ENCODE data around the gene MOSPD2. TPM values are rescaled to one million over a fixed set of nuclear protein-coding genes. Genes with fewer than 3 reads are reported as not detected.

The MOSPD2 gene
- total and polyA plus RNA-seq, 5 donors from 2014 or later = 5.5 to 10.8 (median 8.6) TPM

DNA sequence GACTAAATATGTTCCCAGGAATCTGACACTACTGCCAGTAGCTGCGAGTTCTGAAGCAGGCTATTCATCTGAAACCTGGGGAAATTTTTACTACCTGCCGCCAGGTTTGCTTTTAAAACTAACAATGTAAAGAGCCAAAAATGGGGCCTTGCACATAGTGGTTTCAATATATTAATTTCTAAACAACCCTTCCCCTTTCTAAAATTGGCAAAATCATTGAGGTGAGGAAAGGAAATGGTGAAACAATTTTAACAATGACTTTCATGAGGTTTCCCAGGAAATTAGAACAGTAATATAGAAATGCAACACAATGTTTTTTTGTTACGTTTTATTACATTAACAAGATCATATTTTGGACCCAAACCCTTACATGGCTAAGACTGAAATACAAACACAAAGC lies 21.7 kb upstream of the MOSPD2 start:
- no peaks in the 10 kb centered on the region for H3K9me3 Mint-ChIP-seq
- Histone ChIP-seq H3K9me3 (ENCODE audit: control insufficient read depth in 2 of 2, low read length in 2 of 2) (no peaks in the 10 kb centered on the region), H3K36me3 (ENCODE audit: control insufficient read depth, insufficient read depth, low read length) (no peaks in the 10 kb centered on the region), H3K4me1 (ENCODE audit: control insufficient read depth, insufficient read depth, low read length, poor library complexity, severe bottlenecking) (no peaks in the 10 kb centered on the region), H3K4me3 (ENCODE audit: low read depth, low read length) (no peak overlapping the region), H3K27me3 (ENCODE audit: control insufficient read depth, insufficient read depth, low read length) (no peaks in the 10 kb centered on the region), H3K27ac (ENCODE audit: insufficient read depth, low read length, poor library complexity, severe bottlenecking) (no peak overlapping the region)
- peaks cover 0 to 1% (median 0%) of the 10 kb centered on the region in 4 donors for H3K4me1 Mint-ChIP-seq
- no peak overlapping the region for H3K27ac Mint-ChIP-seq
- ATAC-seq (ENCODE audit: low read depth in 2 of 2) = no peak
- no peaks in the 10 kb centered on the region for H3K36me3 Mint-ChIP-seq
- no peaks in the 10 kb centered on the region for H3K27me3 Mint-ChIP-seq
- no peak for DNase-seq
- no peak overlapping the region for H3K4me3 Mint-ChIP-seq

DNA sequence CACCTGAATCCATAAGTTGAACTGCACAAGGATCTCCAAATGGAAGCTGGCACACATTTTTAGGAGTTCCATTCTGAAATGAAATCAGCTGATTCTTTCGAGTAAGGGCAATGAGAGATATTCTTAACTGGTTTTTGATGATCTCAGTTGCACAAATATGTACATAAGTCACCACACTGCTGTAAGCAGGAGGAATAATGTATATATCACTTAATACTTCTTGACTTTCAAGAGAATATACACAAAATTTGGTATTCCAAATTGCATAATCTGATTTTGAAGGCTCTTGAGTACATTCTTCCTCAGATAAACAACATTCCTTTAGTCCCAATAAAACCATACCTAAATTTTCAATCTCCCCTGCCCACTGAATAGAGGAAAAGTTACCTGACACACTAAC lies 8.6 kb upstream of the MOSPD2 start:
- Mint-ChIP-seq H3K4me3 (no peak overlapping the region), H3K27ac (no peak overlapping the region), H3K9me3 (peaks cover 0 to 1% (median 0%) of the 10 kb centered on the region in 7 donors), H3K36me3 (no peaks in the 10 kb centered on the region), H3K4me1 (peaks cover 0 to 4% (median 2%) of the 10 kb centered on the region in 4 donors), H3K27me3 (no peaks in the 10 kb centered on the region)
- H3K9me3 ChIP-seq (ENCODE audit: control insufficient read depth in 2 of 2, low read length in 2 of 2) = no peaks in the 10 kb centered on the region
- no peak overlapping the region for H3K4me3 ChIP-seq (ENCODE audit: low read depth, low read length)
- DNase-seq (no peak), ATAC-seq (ENCODE audit: low read depth in 2 of 2) (no peak)
- H3K27me3 ChIP-seq (ENCODE audit: control insufficient read depth, insufficient read depth, low read length) = no peaks in the 10 kb centered on the region
- no peaks in the 10 kb centered on the region for H3K4me1 ChIP-seq (ENCODE audit: control insufficient read depth, insufficient read depth, low read length, poor library complexity, severe bottlenecking)
- no peaks in the 10 kb centered on the region for H3K36me3 ChIP-seq (ENCODE audit: control insufficient read depth, insufficient read depth, low read length)
- no peak overlapping the region for H3K27ac ChIP-seq (ENCODE audit: insufficient read depth, low read length, poor library complexity, severe bottlenecking)

DNA sequence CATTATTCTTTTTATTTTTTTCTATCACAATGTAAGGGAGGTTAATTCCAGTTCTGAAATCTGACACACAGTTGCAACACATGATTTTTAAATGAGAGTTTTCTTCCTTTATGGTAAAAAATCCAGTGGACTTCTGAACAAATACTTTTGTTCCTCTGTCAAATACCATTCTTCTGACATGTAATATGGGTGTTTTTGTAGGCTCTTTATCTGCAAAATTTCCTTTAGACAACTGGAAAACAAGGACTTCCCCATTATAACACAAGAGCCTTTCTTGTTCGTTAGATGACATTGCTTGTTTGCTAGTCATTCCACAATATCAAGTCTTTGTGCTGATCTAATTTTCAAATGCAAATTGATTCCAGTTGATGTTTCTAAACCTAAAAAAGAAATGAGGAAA lies 8.0 kb upstream of the MOSPD2 start:
- DNase-seq = no peak
- peaks cover 0 to 1% (median 0%) of the 10 kb centered on the region in 7 donors for H3K9me3 Mint-ChIP-seq

DNA sequence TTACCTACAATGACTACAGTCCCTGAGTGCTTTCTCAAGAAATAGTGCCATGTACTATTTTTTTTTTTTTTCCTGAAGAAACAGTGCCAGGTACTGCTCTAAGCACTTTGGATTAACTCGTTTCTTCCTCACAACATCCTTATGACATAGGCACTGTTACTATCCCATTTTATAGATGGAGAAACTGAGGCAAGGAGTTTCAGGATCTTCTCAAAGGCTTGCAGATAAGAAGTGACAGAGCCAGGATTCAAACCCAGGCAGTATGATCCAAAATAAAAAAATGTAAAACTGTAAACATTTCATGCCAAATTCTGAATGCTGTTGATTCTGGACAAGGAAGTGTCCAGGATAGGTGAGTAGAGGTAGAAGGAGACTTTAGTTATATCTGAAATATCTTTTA lies 1.5 kb upstream of the MOSPD2 start:
- H3K4me1 ChIP-seq (ENCODE audit: control insufficient read depth, insufficient read depth, low read length, poor library complexity, severe bottlenecking) = peaks cover 14% of the 10 kb centered on the region
- H3K27me3 ChIP-seq (ENCODE audit: control insufficient read depth, insufficient read depth, low read length) = no peaks in the 10 kb centered on the region
- H3K36me3 ChIP-seq (ENCODE audit: control insufficient read depth, insufficient read depth, low read length) = no peaks in the 10 kb centered on the region
- DNase-seq (no peak), ATAC-seq (ENCODE audit: low read depth in 2 of 2) (no peak)
- H3K27ac Mint-ChIP-seq = no peak overlapping the region
- H3K27ac ChIP-seq (ENCODE audit: insufficient read depth, low read length, poor library complexity, severe bottlenecking) = no peak overlapping the region
- peak overlapping the region in 3 of 4 donors; percentile 25 to 82 (median 48) for H3K4me3 Mint-ChIP-seq
- no peaks in the 10 kb centered on the region for H3K27me3 Mint-ChIP-seq
- no peaks in the 10 kb centered on the region for H3K36me3 Mint-ChIP-seq
- H3K9me3 Mint-ChIP-seq = peaks cover 0 to 1% (median 0%) of the 10 kb centered on the region in 7 donors
- peaks cover 10 to 21% (median 11%) of the 10 kb centered on the region in 4 donors for H3K4me1 Mint-ChIP-seq
- H3K9me3 ChIP-seq (ENCODE audit: control insufficient read depth in 2 of 2, low read length in 2 of 2) = no peaks in the 10 kb centered on the region
- H3K4me3 ChIP-seq (ENCODE audit: low read depth, low read length) = peak overlapping the region; percentile 53

More for the DNA sequence above, 8.0 kb upstream of the MOSPD2 start:
- H3K4me1 ChIP-seq (ENCODE audit: control insufficient read depth, insufficient read depth, low read length, poor library complexity, severe bottlenecking) = no peaks in the 10 kb centered on the region
- Mint-ChIP-seq H3K36me3 (no peaks in the 10 kb centered on the region), H3K4me3 (no peak overlapping the region), H3K27me3 (no peaks in the 10 kb centered on the region), H3K4me1 (peaks cover 0 to 4% (median 2%) of the 10 kb centered on the region in 4 donors), H3K27ac (no peak overlapping the region)
- no peak for ATAC-seq (ENCODE audit: low read depth in 2 of 2)
- no peaks in the 10 kb centered on the region for H3K36me3 ChIP-seq (ENCODE audit: control insufficient read depth, insufficient read depth, low read length)
- no peaks in the 10 kb centered on the region for H3K9me3 ChIP-seq (ENCODE audit: control insufficient read depth in 2 of 2, low read length in 2 of 2)
- H3K27ac ChIP-seq (ENCODE audit: insufficient read depth, low read length, poor library complexity, severe bottlenecking) = no peak overlapping the region
- H3K27me3 ChIP-seq (ENCODE audit: control insufficient read depth, insufficient read depth, low read length) = no peaks in the 10 kb centered on the region
- H3K4me3 ChIP-seq (ENCODE audit: low read depth, low read length) = no peak overlapping the region

DNA sequence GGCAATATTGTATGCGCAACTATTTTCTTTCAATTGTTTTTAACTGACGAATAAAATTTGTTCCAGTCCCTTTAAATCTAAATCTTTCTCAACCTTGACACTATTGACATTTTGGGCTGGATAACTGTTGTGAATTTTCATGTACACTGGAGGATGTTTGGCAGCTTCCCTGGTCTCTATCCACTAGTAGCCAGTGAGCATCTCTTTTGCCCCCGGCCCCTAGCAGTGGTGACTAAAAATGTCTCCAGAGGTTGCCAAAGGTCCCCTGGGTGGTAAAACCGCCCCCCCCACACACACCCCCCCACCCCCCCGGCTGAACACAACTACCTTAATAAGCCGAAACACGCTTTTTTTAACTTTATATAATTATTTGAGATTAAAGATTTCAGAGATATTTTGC lies 866 bp upstream of the MOSPD2 start:
- Mint-ChIP-seq H3K4me1 (peaks cover 10 to 21% (median 14%) of the 10 kb centered on the region in 4 donors), H3K36me3 (no peaks in the 10 kb centered on the region), H3K27ac (peak overlapping the region in 1 of 3 donors; percentile 83), H3K27me3 (no peaks in the 10 kb centered on the region), H3K4me3 (peak overlapping the region; percentile 64 to 95 (median 91)), H3K9me3 (no peaks in the 10 kb centered on the region)
- Histone ChIP-seq H3K27ac (ENCODE audit: insufficient read depth, low read length, poor library complexity, severe bottlenecking) (peak overlapping the region; percentile 74), H3K36me3 (ENCODE audit: control insufficient read depth, insufficient read depth, low read length) (no peaks in the 10 kb centered on the region), H3K9me3 (ENCODE audit: control insufficient read depth in 2 of 2, low read length in 2 of 2) (no peaks in the 10 kb centered on the region), H3K4me3 (ENCODE audit: low read depth, low read length) (peak overlapping the region; percentile 78), H3K27me3 (ENCODE audit: control insufficient read depth, insufficient read depth, low read length) (no peaks in the 10 kb centered on the region), H3K4me1 (ENCODE audit: control insufficient read depth, insufficient read depth, low read length, poor library complexity, severe bottlenecking) (peaks cover 14% of the 10 kb centered on the region)
- peak in 1 of 3 donors; percentile 2 for DNase-seq
- ATAC-seq (ENCODE audit: low read depth in 2 of 2) = no peak

GRCh38 chrX:14873676-14874049 lies 442 bp downstream of the MOSPD2 start:
- no peaks in the 10 kb centered on the region for H3K36me3 Mint-ChIP-seq
- H3K9me3 Mint-ChIP-seq = no peaks in the 10 kb centered on the region
- no peak for DNase-seq
- no peaks in the 10 kb centered on the region for H3K27me3 Mint-ChIP-seq
- H3K4me1 Mint-ChIP-seq = peaks cover 10 to 21% (median 15%) of the 10 kb centered on the region in 4 donors
- Histone ChIP-seq H3K4me1 (ENCODE audit: control insufficient read depth, insufficient read depth, low read length, poor library complexity, severe bottlenecking) (peaks cover 14% of the 10 kb centered on the region), H3K9me3 (ENCODE audit: control insufficient read depth in 2 of 2, low read length in 2 of 2) (no peaks in the 10 kb centered on the region), H3K27ac (ENCODE audit: insufficient read depth, low read length, poor library complexity, severe bottlenecking) (peak overlapping the region; percentile 85), H3K27me3 (ENCODE audit: control insufficient read depth, insufficient read depth, low read length) (no peaks in the 10 kb centered on the region), H3K4me3 (ENCODE audit: low read depth, low read length) (peak overlapping the region; percentile 87), H3K36me3 (ENCODE audit: control insufficient read depth, insufficient read depth, low read length) (no peaks in the 10 kb centered on the region)
- peak overlapping the region; percentile 87 to 95 (median 93) for H3K4me3 Mint-ChIP-seq
- H3K27ac Mint-ChIP-seq = peak overlapping the region; percentile 63 to 91 (median 83)
- no peak for ATAC-seq (ENCODE audit: low read depth in 2 of 2)

DNA sequence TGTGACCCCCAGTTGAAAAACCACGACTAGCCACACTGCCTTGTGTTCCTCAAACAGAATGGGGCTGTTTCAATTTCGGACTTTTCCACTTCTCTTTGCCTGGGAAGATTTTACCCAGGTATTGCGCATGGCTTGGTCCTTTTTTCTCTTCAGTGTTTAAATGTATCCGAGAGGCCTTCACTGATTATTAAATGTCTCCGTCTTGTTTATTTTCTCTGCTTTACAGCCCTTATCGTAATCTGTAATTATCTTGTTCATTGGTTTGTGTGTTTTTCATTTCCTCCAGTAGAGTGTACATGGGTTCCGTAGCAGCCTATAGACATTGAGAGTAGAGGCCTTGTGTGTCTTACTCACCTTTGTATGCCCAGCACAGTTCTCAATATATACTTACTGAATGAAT lies 2.4 kb downstream of the MOSPD2 start:
- H3K27me3 ChIP-seq (ENCODE audit: control insufficient read depth, insufficient read depth, low read length) = no peaks in the 10 kb centered on the region
- no peak overlapping the region for H3K27ac ChIP-seq (ENCODE audit: insufficient read depth, low read length, poor library complexity, severe bottlenecking)
- no peak overlapping the region for H3K4me3 ChIP-seq (ENCODE audit: low read depth, low read length)
- peak overlapping the region in 3 of 4 donors; percentile 3 to 52 (median 30) for H3K4me3 Mint-ChIP-seq
- H3K27ac Mint-ChIP-seq = peak overlapping the region in 1 of 3 donors; percentile 44
- DNase-seq (no peak), ATAC-seq (ENCODE audit: low read depth in 2 of 2) (no peak)
- no peaks in the 10 kb centered on the region for H3K36me3 Mint-ChIP-seq
- H3K9me3 Mint-ChIP-seq = no peaks in the 10 kb centered on the region
- peaks cover 10 to 21% (median 14%) of the 10 kb centered on the region in 4 donors for H3K4me1 Mint-ChIP-seq
- H3K36me3 ChIP-seq (ENCODE audit: control insufficient read depth, insufficient read depth, low read length) = no peaks in the 10 kb centered on the region
- peaks cover 14% of the 10 kb centered on the region for H3K4me1 ChIP-seq (ENCODE audit: control insufficient read depth, insufficient read depth, low read length, poor library complexity, severe bottlenecking)
- no peaks in the 10 kb centered on the region for H3K27me3 Mint-ChIP-seq
- H3K9me3 ChIP-seq (ENCODE audit: control insufficient read depth in 2 of 2, low read length in 2 of 2) = no peaks in the 10 kb centered on the region

GRCh38 chrX:14883826-14884225 lies 10.6 kb downstream of the MOSPD2 start:
- H3K4me3 Mint-ChIP-seq = no peak overlapping the region

More at GRCh38 chrX:14883826-14884225, 10.6 kb downstream of the MOSPD2 start:
- no peak for ATAC-seq (ENCODE audit: low read depth in 2 of 2)
- Histone ChIP-seq H3K4me1 (ENCODE audit: control insufficient read depth, insufficient read depth, low read length, poor library complexity, severe bottlenecking) (no peaks in the 10 kb centered on the region), H3K36me3 (ENCODE audit: control insufficient read depth, insufficient read depth, low read length) (no peaks in the 10 kb centered on the region), H3K27me3 (ENCODE audit: control insufficient read depth, insufficient read depth, low read length) (no peaks in the 10 kb centered on the region), H3K4me3 (ENCODE audit: low read depth, low read length) (no peak overlapping the region), H3K9me3 (ENCODE audit: control insufficient read depth in 2 of 2, low read length in 2 of 2) (no peaks in the 10 kb centered on the region), H3K27ac (ENCODE audit: insufficient read depth, low read length, poor library complexity, severe bottlenecking) (no peak overlapping the region)
- no peaks in the 10 kb centered on the region for H3K27me3 Mint-ChIP-seq
- H3K9me3 Mint-ChIP-seq = peaks cover 0 to 2% (median 0%) of the 10 kb centered on the region in 7 donors
- H3K27ac Mint-ChIP-seq = no peak overlapping the region
- H3K4me1 Mint-ChIP-seq = peaks cover 0 to 9% (median 4%) of the 10 kb centered on the region in 4 donors
- no peak for DNase-seq
- no peaks in the 10 kb centered on the region for H3K36me3 Mint-ChIP-seq
